SH-SY5Y (cell line): Measurements from ENCODE around the gene CTDP1.

ENCODE experiments used
- GATA2 ChIP-seq: IDR thresholded peaks from 2 replicates; pipeline ENCODE4 v1.6.1; 2011; ENCODE audit warnings: mild to moderate bottlenecking, low read depth, low read length
- GATA3 ChIP-seq: IDR thresholded peaks from 2 replicates; pipeline ENCODE4 v1.6.1; 2011; ENCODE audit warnings: low read depth, mild to moderate bottlenecking, low read length, moderate library complexity

DNA sequence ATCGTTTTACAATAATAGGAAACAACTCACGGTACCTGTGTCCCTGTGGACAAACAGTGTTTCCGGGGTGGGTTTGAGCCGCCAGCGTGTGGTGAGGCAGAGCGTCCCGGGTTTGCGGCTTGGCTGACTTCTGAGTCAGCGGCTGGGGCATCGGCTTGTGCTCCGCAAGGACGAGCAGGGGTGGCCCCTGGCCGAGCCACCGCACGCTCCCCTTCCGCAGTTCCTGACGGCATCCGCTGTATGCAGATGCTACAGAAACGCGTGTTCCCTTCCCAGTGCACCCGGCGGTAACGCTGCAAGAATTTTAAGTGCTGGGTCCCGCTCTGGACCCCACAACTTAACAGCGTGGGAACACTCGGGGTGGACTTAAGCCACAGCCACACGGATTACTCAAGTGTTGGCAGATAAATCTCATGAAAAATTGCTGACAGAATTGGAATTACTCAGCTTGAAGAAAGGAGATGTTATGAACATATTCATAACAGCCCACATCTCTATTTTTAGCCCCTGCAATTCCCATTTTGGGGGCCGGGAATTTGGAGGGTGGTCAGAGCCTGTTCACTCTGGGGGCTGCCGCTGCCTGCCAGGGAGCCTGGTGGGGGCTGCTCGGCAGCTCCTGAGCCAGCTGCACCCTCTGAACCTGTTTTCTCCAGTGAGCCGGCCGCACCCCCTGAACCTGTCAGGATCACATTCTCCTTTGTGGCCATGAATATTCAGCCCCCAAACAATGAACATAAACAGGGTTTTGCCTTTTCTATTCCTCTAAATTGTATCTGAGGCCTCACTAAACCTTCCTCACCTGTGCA lies 105.6 kb downstream of the CTDP1 start:
- TF ChIP-seq GATA2 (no peak), GATA3 (no peak)
